T-cell (primary cell): ENCODE results near the gene TNFSF12. TPM values are rescaled to one million over a fixed set of nuclear protein-coding genes. Genes with fewer than 3 reads are reported as not detected.

ENCODE experiments used
- ATAC-seq, 4 experiments: fragments of 200-7000 bp in 3 of 4; fragments of 150-1000 bp in 1 of 4; cut with Tn5 transposase; replicated peaks in 1 of 4; 1 replicate in 3 of 4; 2 replicates in 1 of 4; pipeline ENCODE4 v1.10.0; 2021; ENCODE audit warnings: moderate library complexity in 3 of 4, mild to moderate bottlenecking in 2 of 4, moderate number of reproducible peaks in 1 of 4
- CTCF ChIA-PET, 2 donors: fragments of 300-600 bp; sonication (Branson Sonifier 250); formaldehyde crosslinking; loops; one replicate each; lab custom pipeline; 2022; ENCODE audit warnings: antibody characterized with exemption in 2 of 2; lab: Charles Lee
- POLR2A ChIA-PET, 2 donors: fragments of 300-600 bp; sonication (Branson Sonifier 250); formaldehyde crosslinking; loops; one replicate each; lab custom pipeline; 2022; ENCODE audit warnings: antibody characterized with exemption in 2 of 2; lab: Charles Lee
- DNase-seq, 35 experiments: peaks; one replicate each; pipeline versions ENCODE4 v3.0.0 to v3.0.0-alpha.2; 2013 to 2023
- H3K27ac ChIP-seq: one replicate; pipeline ENCODE4 v1.5.1; 2013; ENCODE audit warnings: low read length
- H3K27me3 ChIP-seq, 2 experiments: replicated peaks in 1 of 2; 1 replicate in 1 of 2; 2 replicates in 1 of 2; pipeline versions ENCODE4 v1.6.1 to v1.7.0; 2013; ENCODE audit warnings: low read length in 1 of 2, mixed read lengths in 1 of 2; ENCODE audit not compliant: control insufficient read depth in 2 of 2, insufficient read depth in 2 of 2; ENCODE audit errors: extremely low read depth in 1 of 2
- H3K36me3 ChIP-seq, 2 donors: 1 replicate in 1 of 2; 2 replicates in 1 of 2; pipeline versions ENCODE4 v1.6.1 to v1.7.0; 2013; ENCODE audit warnings: low read length in 1 of 2; ENCODE audit not compliant: control insufficient read depth in 2 of 2, insufficient read depth in 1 of 2; ENCODE audit errors: extremely low read depth in 1 of 2
- H3K4me1 ChIP-seq, 2 experiments: 1 replicate in 1 of 2; 2 replicates in 1 of 2; pipeline versions ENCODE4 v1.6.1 to v1.7.0; 2013; ENCODE audit warnings: low read length in 2 of 2, mixed read lengths in 1 of 2; ENCODE audit not compliant: insufficient read depth in 2 of 2, control insufficient read depth in 1 of 2; ENCODE audit errors: extremely low read depth in 1 of 2
- H3K4me3 ChIP-seq, 2 donors: 1 replicate in 1 of 2; 2 replicates in 1 of 2; pipeline versions ENCODE4 v1.5.1 to v1.7.0; 2013; ENCODE audit warnings: mild to moderate bottlenecking in 2 of 2, low read length in 1 of 2, moderate library complexity in 1 of 2; ENCODE audit not compliant: control insufficient read depth in 1 of 2; ENCODE audit errors: extremely low read depth in 1 of 2
- H3K9me3 ChIP-seq: 2 replicates; pipeline ENCODE4 v1.7.0; 2013
- H3K27ac Mint-ChIP-seq, 2 donors: one replicate each; pipeline ENCODE4 v1.8.0; 2020 to 2021; ENCODE audit warnings: mild to moderate bottlenecking in 2 of 2, mixed read lengths in 2 of 2
- H3K27me3 Mint-ChIP-seq, 2 donors: one replicate each; pipeline ENCODE4 v1.8.0; 2021 to 2022; ENCODE audit warnings: mixed read lengths in 2 of 2
- H3K36me3 Mint-ChIP-seq: one replicate; pipeline ENCODE4 v1.8.0; 2021; ENCODE audit warnings: mixed read lengths
- H3K4me1 Mint-ChIP-seq, 3 donors: one replicate each; pipeline ENCODE4 v1.8.0; 2020 to 2022; ENCODE audit warnings: mixed read lengths in 3 of 3, mild to moderate bottlenecking in 1 of 3
- H3K4me3 Mint-ChIP-seq, 3 donors: one replicate each; pipeline ENCODE4 v1.8.0; 2020 to 2022; ENCODE audit warnings: mild to moderate bottlenecking in 3 of 3, mixed read lengths in 3 of 3, moderate library complexity in 3 of 3
- H3K9me3 Mint-ChIP-seq, 3 donors: one replicate each; pipeline ENCODE4 v1.8.0; 2020 to 2022; ENCODE audit warnings: mixed read lengths in 3 of 3
- WGBS: methylation state at CpG from one replicate; pipeline ENCODE4 v1.1.5; 2013; ENCODE audit warnings: missing lambda C conversion rate; ENCODE audit not compliant: insufficient coverage; 5-methylcytosine and 5-hydroxymethylcytosine counted together
- total RNA-seq, 35 experiments: library from RNA in 6 of 35; stranded (reverse) in 6 of 35; fragments of 120-200 nt in 1 of 35; gene quantifications; one replicate each; pipeline versions ENCODE4 v1.2.1 to v1.2.4 and lab custom pipeline; 2013 to 2026

The TNFSF12 gene
- total RNA-seq, 5 donors from 2014 or later (not counting 1 experiment from before 2014, with no cell fraction given) = 38.3 to 72.8 (median 61.4) TPM

GRCh38 chr17:7574176-7574953 is 25.5 kb downstream of the TNFSF12 start:
- Histone ChIP-seq H3K36me3 (peaks cover 13 to 66% of the 10 kb centered on the region in 2 donors), H3K27ac (peak overlapping the region; percentile 93), H3K4me3 (peak overlapping the region; percentile 71 to 98), H3K4me1 (peaks cover 24 to 52% of the 10 kb centered on the region in 2 experiments), H3K27me3 (no peaks in the 10 kb centered on the region), H3K9me3 (no peaks in the 10 kb centered on the region)
- peak overlapping the region; percentile 95 to 98 (median 96) for H3K4me3 Mint-ChIP-seq
- peak overlapping the region; percentile 96 to 99 for H3K27ac Mint-ChIP-seq
- no peak for DNase-seq
- peaks cover 66% of the 10 kb centered on the region for H3K36me3 Mint-ChIP-seq
- no peak for ATAC-seq
- no peaks in the 10 kb centered on the region for H3K9me3 Mint-ChIP-seq
- WGBS = 28% methylated on average over 6 of the region's 15 CpGs
- ChIA-PET POLR2A (interaction anchor here in 1 of 2 donors (0.8 to 2.9 kb wide), 3 partner anchors 9 to 113 kb away, joined by 3 to 10 read pairs (median 5); partner anchors contain the start of genes MPDU1 and TP53), CTCF (interaction anchor here (0.5 to 1.5 kb wide), 8 partner anchors 11 to 923 kb away, joined by 3 to 5 read pairs (median 4); partner anchors contain the start of genes FXR2 (in 1 of the 2), MED31 (in 1 of the 2) and TP53 (in 1 of the 2))
- H3K27me3 Mint-ChIP-seq = no peaks in the 10 kb centered on the region
- peaks cover 63 to 67% (median 64%) of the 10 kb centered on the region in 3 donors for H3K4me1 Mint-ChIP-seq

GRCh38 chr17:7575481-7575883 is 26.6 kb downstream of the TNFSF12 start:
- Mint-ChIP-seq H3K4me1 (peaks cover 73 to 74% (median 74%) of the 10 kb centered on the region in 3 donors), H3K9me3 (no peaks in the 10 kb centered on the region), H3K27me3 (no peaks in the 10 kb centered on the region), H3K4me3 (peak overlapping the region; percentile 95 to 98 (median 96)), H3K27ac (peak overlapping the region; percentile 55 to 59), H3K36me3 (peaks cover 57% of the 10 kb centered on the region)
- no peaks in the 10 kb centered on the region for H3K27me3 ChIP-seq
- peaks cover 24 to 61% of the 10 kb centered on the region in 2 experiments for H3K4me1 ChIP-seq
- no CpG with 5 or more reads among the region's 1 CpG for WGBS
- ATAC-seq (no peak), DNase-seq (no peak)
- no peak overlapping the region for H3K4me3 ChIP-seq
- ChIA-PET CTCF (interaction anchor here in 1 of 2 donors (1.3 kb wide), 1 partner anchor 63 kb away, joined by 3 read pairs; no protein-coding TSS in a partner anchor), POLR2A (interaction anchor here (0.7 to 2.9 kb wide), 3 partner anchors 8 to 172 kb away, joined by 3 to 10 read pairs (median 4); partner anchors contain the start of genes MPDU1 (in 1 of the 2) and TMEM256 (in 1 of the 2))
- peak overlapping the region; percentile 93 for H3K27ac ChIP-seq
- peaks cover 13 to 61% of the 10 kb centered on the region in 2 donors for H3K36me3 ChIP-seq
- H3K9me3 ChIP-seq = no peaks in the 10 kb centered on the region

GRCh38 chr17:7575959-7576358 is 27.1 kb downstream of the TNFSF12 start:
- CTCF ChIA-PET = interaction anchor here in 1 of 2 donors (1.3 kb wide), 1 partner anchor 63 kb away, joined by 3 read pairs; no protein-coding TSS in a partner anchor
- Mint-ChIP-seq H3K4me1 (peaks cover 74 to 78% (median 78%) of the 10 kb centered on the region in 3 donors), H3K36me3 (peaks cover 54% of the 10 kb centered on the region), H3K4me3 (peak overlapping the region in 2 of 3 donors; percentile 25 to 95), H3K27ac (peak overlapping the region; percentile 23 to 55), H3K27me3 (no peaks in the 10 kb centered on the region), H3K9me3 (no peaks in the 10 kb centered on the region)
- peaks cover 24 to 65% of the 10 kb centered on the region in 2 experiments for H3K4me1 ChIP-seq
- POLR2A ChIA-PET = interaction anchor here (0.7 to 2.9 kb wide), 3 partner anchors 8 to 172 kb away, joined by 3 to 10 read pairs (median 4); partner anchors contain the start of genes MPDU1 (in 1 of the 2) and TMEM256 (in 1 of the 2)
- whole genome bisulfite sequencing = 76% methylated on average over 5 of the region's 7 CpGs
- H3K36me3 ChIP-seq = peaks cover 13 to 56% of the 10 kb centered on the region in 2 donors
- ATAC-seq (no peak), DNase-seq (no peak)
- H3K4me3 ChIP-seq = no peak overlapping the region
- peak overlapping the region; percentile 93 for H3K27ac ChIP-seq
- H3K27me3 ChIP-seq = no peaks in the 10 kb centered on the region
- H3K9me3 ChIP-seq = no peaks in the 10 kb centered on the region

GRCh38 chr17:7576432-7576937 is 27.6 kb downstream of the TNFSF12 start:
- Histone ChIP-seq H3K27ac (no peak overlapping the region), H3K36me3 (peaks cover 13 to 52% of the 10 kb centered on the region in 2 donors), H3K27me3 (no peaks in the 10 kb centered on the region), H3K9me3 (no peaks in the 10 kb centered on the region), H3K4me3 (no peak overlapping the region), H3K4me1 (peaks cover 24 to 66% of the 10 kb centered on the region in 2 experiments)
- CTCF ChIA-PET = interaction anchor here in 1 of 2 donors (0.6 kb wide), 1 partner anchor 11 kb away, joined by 3 read pairs; no protein-coding TSS in a partner anchor
- 87% methylated on average over 13 of the region's 14 CpGs for WGBS
- POLR2A ChIA-PET = no interaction called here
- peaks cover 72 to 81% (median 80%) of the 10 kb centered on the region in 3 donors for H3K4me1 Mint-ChIP-seq
- no peaks in the 10 kb centered on the region for H3K27me3 Mint-ChIP-seq
- H3K27ac Mint-ChIP-seq = no peak overlapping the region
- H3K9me3 Mint-ChIP-seq = no peaks in the 10 kb centered on the region
- H3K36me3 Mint-ChIP-seq = peaks cover 52% of the 10 kb centered on the region
- ATAC-seq (no peak), DNase-seq (no peak)
- H3K4me3 Mint-ChIP-seq = peak overlapping the region in 1 of 3 donors; percentile 32

- no peak overlapping the region for H3K4me3 ChIP-seq
- DNase-seq (no peak), ATAC-seq (no peak)
- no peaks in the 10 kb centered on the region for H3K27me3 ChIP-seq
- POLR2A ChIA-PET = interaction anchor here in 1 of 2 donors (0.6 kb wide), 1 partner anchor 143 kb away, joined by 9 read pairs; no protein-coding TSS in a partner anchor
- H3K27ac ChIP-seq = no peak overlapping the region
- Mint-ChIP-seq H3K27me3 (no peaks in the 10 kb centered on the region), H3K4me3 (peak overlapping the region; percentile 31 to 37 (median 32)), H3K9me3 (no peaks in the 10 kb centered on the region), H3K4me1 (peaks cover 71 to 81% (median 81%) of the 10 kb centered on the region in 3 donors), H3K27ac (peak overlapping the region in 1 of 2 donors; percentile 49), H3K36me3 (peaks cover 52% of the 10 kb centered on the region)
- no peaks in the 10 kb centered on the region for H3K9me3 ChIP-seq
- peaks cover 28 to 65% of the 10 kb centered on the region in 2 experiments for H3K4me1 ChIP-seq
- 89% methylated on average over 7 of the region's 17 CpGs for WGBS
- CTCF ChIA-PET = no interaction called here
- H3K36me3 ChIP-seq = peaks cover 13 to 51% of the 10 kb centered on the region in 2 donors
These were observed 28.7 kb downstream of the TNFSF12 start for GRCh38 chr17:7577327-7578199.
